OCI-LY7 (cell line): ENCODE results near the gene MAMDC2. TPM values are rescaled to one million over a fixed set of nuclear protein-coding genes. Genes with fewer than 3 reads are reported as not detected.

Source experiments
- BruUV-seq: library from RNA; stranded (reverse); fragments of 400-500 nt; replicated peaks from 2 replicates; lab custom pipeline; 2021; lab: Mats Ljungman, UMichigan
- CTCF ChIA-PET: fragments of 300-600 bp; sonication (Branson Sonifier 250); formaldehyde crosslinking; loops from one replicate; lab custom pipeline; 2022; ENCODE audit warnings: antibody characterized with exemption; ENCODE audit not compliant: unreplicated experiment; lab: Charles Lee
- POLR2A ChIA-PET: fragments of 300-600 bp; sonication (Branson Sonifier 250); formaldehyde crosslinking; loops from one replicate; lab custom pipeline; 2022; ENCODE audit warnings: antibody characterized with exemption; lab: Charles Lee
- DNase-seq: peaks from one replicate; pipeline ENCODE4 v3.0.0-alpha.2; 2015; ENCODE audit warnings: low spot score
- H2AFZ ChIP-seq: fragments of 200-600 bp; sonication (generic), shearing (Covaris generic); 2 replicates; pipeline ENCODE4 v1.6.1; 2014; ENCODE audit warnings: mild to moderate bottlenecking, antibody characterized with exemption, low read length, moderate library complexity
- H3K27ac ChIP-seq: fragments of 200-600 bp; sonication (generic); 2 replicates; pipeline ENCODE4 v1.5.1; 2014; ENCODE audit warnings: mixed run types, low read depth, mild to moderate bottlenecking, moderate library complexity, low read length, inconsistent platforms; ENCODE audit not compliant: poor library complexity, severe bottlenecking
- H3K36me3 ChIP-seq: fragments of 200-600 bp; sonication (generic); 2 replicates; pipeline ENCODE4 v1.6.1; 2014; ENCODE audit warnings: mild to moderate bottlenecking, antibody characterized with exemption, low read length, moderate library complexity, mixed read lengths; ENCODE audit not compliant: insufficient read depth
- H3K4me1 ChIP-seq: fragments of 200-600 bp; sonication (generic); 2 replicates; pipeline ENCODE4 v1.5.1; 2014; ENCODE audit warnings: mild to moderate bottlenecking, low read length; ENCODE audit not compliant: insufficient read depth, poor library complexity, severe bottlenecking
- H3K4me2 ChIP-seq: fragments of 200-600 bp; sonication (generic); 2 replicates; pipeline ENCODE4 v1.6.1; 2014; ENCODE audit warnings: mild to moderate bottlenecking, low read length
- H3K4me3 ChIP-seq: fragments of 200-600 bp; sonication (generic); 2 replicates; pipeline ENCODE4 v1.5.1; 2014; ENCODE audit warnings: mild to moderate bottlenecking, low read depth, low read length; ENCODE audit not compliant: poor library complexity, severe bottlenecking
- H3K79me2 ChIP-seq: fragments of 200-600 bp; sonication (generic); 2 replicates; pipeline ENCODE4 v1.6.1; 2016; ENCODE audit warnings: low read depth, mild to moderate bottlenecking, low read length, moderate library complexity, mixed read lengths; ENCODE audit not compliant: insufficient read depth
- H3K9me2 ChIP-seq: fragments of 200-600 bp; sonication (generic); 2 replicates; pipeline ENCODE4 v1.6.1; 2016; ENCODE audit warnings: mild to moderate bottlenecking, low read length, mixed read lengths; ENCODE audit not compliant: insufficient read depth
- H3K9me3 ChIP-seq: fragments of 200-600 bp; sonication (generic); 2 replicates; pipeline ENCODE4 v1.6.1; 2014; ENCODE audit warnings: mild to moderate bottlenecking, mixed run types, low read length, mixed read lengths
- H4K20me1 ChIP-seq: fragments of 200-600 bp; sonication (generic); 2 replicates; pipeline ENCODE4 v1.6.1; 2014; ENCODE audit warnings: mild to moderate bottlenecking, antibody characterized with exemption, low read length, moderate library complexity, mixed read lengths; ENCODE audit not compliant: insufficient read depth
- CTCF ChIP-seq: fragments of 200-600 bp; sonication (generic); conservative IDR thresholded peaks from 2 replicates; pipeline ENCODE4 v1.5.1; 2014; ENCODE audit warnings: mild to moderate bottlenecking, antibody characterized with exemption, low read length, moderate library complexity, mixed read lengths
- EZH2phosphoT487 ChIP-seq: fragments of 200-600 bp; sonication (generic); IDR thresholded peaks from 2 replicates; pipeline ENCODE4 v1.6.1; 2018; ENCODE audit warnings: low read depth, borderline replicate concordance, mild to moderate bottlenecking, mixed run types, antibody characterized with exemption, low read length, moderate library complexity, mixed read lengths
- intact Hi-C: fragments of 100-400 bp; cut with micrococcal nuclease; formaldehyde crosslinking; loops from one replicate; pipeline ENCODE4 v1.10.0; 2022; ENCODE audit not compliant: unreplicated experiment
- total RNA-seq, 2 experiments: library from RNA; depleted of rRNA in 1 of 2; stranded (reverse); fragments of >200 nt in 1 of 2; shearing (Covaris generic) in 1 of 2; gene quantifications; 2 replicates each; pipeline ENCODE4 v1.2.3, GENCODE V29; 2014 to 2022

Gene MAMDC2
- total RNA-seq, 2 experiments from 2014 or later, result not detected

DNA sequence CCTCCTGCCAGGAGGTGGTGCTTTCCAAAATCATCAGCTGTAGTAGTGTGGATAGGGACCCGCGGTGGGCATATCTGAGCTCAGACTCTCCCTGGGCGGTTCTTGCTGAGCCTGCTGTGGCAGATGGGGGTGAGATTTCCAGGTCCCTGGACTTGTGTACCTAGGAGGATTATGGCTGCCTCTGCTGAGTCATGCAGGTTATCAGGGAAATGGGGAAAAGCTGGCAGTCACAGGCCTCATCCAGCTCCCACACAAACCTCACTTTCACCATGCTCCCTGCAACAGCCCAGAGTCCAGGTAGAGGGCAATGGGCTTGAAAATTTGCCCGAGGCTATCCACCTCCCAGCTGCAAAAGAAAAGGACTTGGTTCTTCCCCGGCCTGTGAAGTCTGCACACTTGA lies 23.4 kb upstream of the MAMDC2 start:
- ChIA-PET CTCF (no interaction called here), POLR2A (no interaction called here)
- intact Hi-C loops, result no loop called here

DNA sequence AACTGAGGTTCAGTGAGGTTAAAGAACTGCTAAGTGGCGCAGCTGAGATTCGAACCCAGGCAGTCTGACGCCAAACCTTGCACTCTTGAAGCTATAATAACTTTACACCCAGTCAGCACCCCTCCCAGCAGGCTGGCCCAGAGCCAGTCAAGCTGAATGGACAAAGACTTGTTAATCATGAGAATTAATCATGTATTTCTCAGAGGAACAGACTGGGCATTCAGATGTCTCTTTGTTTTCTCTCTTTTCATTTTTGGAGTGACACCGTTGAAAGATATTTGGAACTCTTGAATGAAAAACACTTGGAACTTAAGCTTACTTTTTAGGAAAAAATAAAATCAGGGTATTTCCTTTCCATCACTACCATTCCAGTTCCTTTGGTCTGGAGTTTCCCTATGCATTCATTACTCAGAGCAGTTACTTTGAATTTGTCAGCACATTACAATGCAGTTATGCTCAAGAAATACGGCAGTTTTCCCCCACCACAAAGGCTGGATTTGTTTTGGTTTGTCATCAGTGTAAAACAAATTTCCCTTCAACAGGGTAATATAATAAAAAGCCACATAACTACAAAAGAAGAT lies 22.6 kb upstream of the MAMDC2 start:
- DNase-seq, result no peak
- Histone ChIP-seq H3K4me2 (no peak overlapping the region), H3K4me3 (no peak overlapping the region), H3K9me3 (no peaks in the 10 kb centered on the region), H3K79me2 (no peaks in the 10 kb centered on the region), H3K27ac (no peak overlapping the region), H3K4me1 (no peaks in the 10 kb centered on the region), H3K36me3 (no peaks in the 10 kb centered on the region), H4K20me1 (no peaks in the 10 kb centered on the region), H2AFZ (no peak overlapping the region), H3K9me2 (no peaks in the 10 kb centered on the region)
- TF ChIP-seq EZH2phosphoT487 (no peak), CTCF (no peak)
- no TSS peak for BruUV-seq
- intact Hi-C loops, result no loop called here
- ChIA-PET POLR2A (no interaction called here), CTCF (no interaction called here)

More for the DNA sequence above, 23.4 kb upstream of the MAMDC2 start:
- H3K9me3 ChIP-seq, result no peaks in the 10 kb centered on the region
- no peak overlapping the region for H3K27ac ChIP-seq
- H3K79me2 ChIP-seq, result no peaks in the 10 kb centered on the region
- no peak overlapping the region for H2AFZ ChIP-seq
- H3K4me3 ChIP-seq, result no peak overlapping the region
- no peak overlapping the region for H3K4me2 ChIP-seq
- H3K4me1 ChIP-seq, result no peaks in the 10 kb centered on the region
- no peaks in the 10 kb centered on the region for H4K20me1 ChIP-seq
- no peak for DNase-seq
- no peaks in the 10 kb centered on the region for H3K9me2 ChIP-seq
- no TSS peak for BruUV-seq
- no peaks in the 10 kb centered on the region for H3K36me3 ChIP-seq
- TF ChIP-seq EZH2phosphoT487 (no peak), CTCF (no peak)

DNA sequence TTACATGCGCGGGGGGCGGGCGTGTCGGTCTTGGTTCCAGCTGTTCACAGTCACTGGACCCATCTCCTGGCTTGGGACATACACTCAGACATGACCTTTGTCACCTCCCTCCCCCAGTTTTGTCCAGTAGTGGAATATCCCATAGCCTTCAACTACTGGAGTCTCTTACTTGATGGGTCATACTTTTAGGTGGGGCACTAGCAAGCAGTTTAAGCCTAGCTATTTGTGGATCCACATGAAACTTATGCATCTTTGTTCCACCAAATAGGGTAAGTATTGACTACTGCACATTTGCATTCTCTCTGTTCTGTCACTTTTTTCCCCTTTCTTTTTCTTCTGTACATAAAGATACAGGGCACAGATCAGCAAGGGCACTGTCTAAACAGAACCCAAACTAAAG lies 15.4 kb upstream of the MAMDC2 start:
- Histone ChIP-seq H3K4me3 (no peak overlapping the region), H3K79me2 (no peaks in the 10 kb centered on the region), H3K36me3 (no peaks in the 10 kb centered on the region), H3K4me1 (no peaks in the 10 kb centered on the region), H3K27ac (no peak overlapping the region), H3K9me2 (no peaks in the 10 kb centered on the region), H3K9me3 (no peaks in the 10 kb centered on the region), H4K20me1 (no peaks in the 10 kb centered on the region), H3K4me2 (no peak overlapping the region), H2AFZ (no peak overlapping the region)
- ChIA-PET CTCF (no interaction called here), POLR2A (no interaction called here)
- no peak for TF ChIP-seq EZH2phosphoT487
- TF ChIP-seq CTCF, result no peak
- no peak for DNase-seq
- intact Hi-C loops, result no loop called here
- BruUV-seq, result no TSS peak
